ENCODE measurements around the gene LILRB2. TPM values are rescaled to one million over a fixed set of nuclear protein-coding genes. Genes with fewer than 3 reads are reported as not detected.
"Not testable (repeated sequence)": the region's sequence is repeated elsewhere in the genome, so short reads cannot be mapped to it uniquely, and the experiment has no call there.

Gene LILRB2
- total RNA-seq, 2 donors from 2014 or later: not detected

DNA sequence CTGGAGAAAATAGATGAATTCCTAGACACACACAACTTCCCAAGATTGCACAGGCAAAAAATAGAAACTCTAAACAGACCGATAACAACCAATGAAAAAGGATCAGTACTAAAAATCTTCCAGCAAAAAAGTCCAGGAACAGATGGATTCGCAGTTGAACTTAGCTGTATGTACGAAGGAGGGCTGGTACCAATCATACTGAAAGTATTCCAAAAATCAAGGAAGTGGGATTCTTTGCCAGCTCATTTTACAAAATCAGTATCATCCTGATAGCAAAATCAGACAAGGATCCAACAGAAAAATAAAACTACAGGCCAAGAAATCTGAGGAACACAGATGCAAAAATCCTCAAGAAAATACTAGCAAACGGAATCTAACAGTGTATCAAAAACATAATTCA, 6.5 kb upstream of the LILRB2 start:
- no peaks in the 10 kb centered on the region for H3K9me3 Mint-ChIP-seq
- no peaks in the 10 kb centered on the region for H3K9me3 ChIP-seq (ENCODE audit: control insufficient read depth, low read length)
- 92 to 96% methylated on average over 3 to 4 of the region's 4 CpGs for WGBS, 2 experiments (ENCODE audit: insufficient coverage in 1 of 2, insufficient read length in 1 of 2)
- no peaks in the 10 kb centered on the region for H3K4me1 Mint-ChIP-seq
- no peaks in the 10 kb centered on the region for H3K36me3 Mint-ChIP-seq (ENCODE audit: low read depth)
- H3K27me3 Mint-ChIP-seq (ENCODE audit: insufficient read depth): peaks cover 15% of the 10 kb centered on the region
- no peak overlapping the region for H3K27ac ChIP-seq (ENCODE audit: low read depth, low read length)
- H3K27me3 ChIP-seq (ENCODE audit: control insufficient read depth, insufficient read depth, low read length, poor library complexity, severe bottlenecking): no peaks in the 10 kb centered on the region
- no peak for DNase-seq
- TF ChIP-seq, protein P1, sequence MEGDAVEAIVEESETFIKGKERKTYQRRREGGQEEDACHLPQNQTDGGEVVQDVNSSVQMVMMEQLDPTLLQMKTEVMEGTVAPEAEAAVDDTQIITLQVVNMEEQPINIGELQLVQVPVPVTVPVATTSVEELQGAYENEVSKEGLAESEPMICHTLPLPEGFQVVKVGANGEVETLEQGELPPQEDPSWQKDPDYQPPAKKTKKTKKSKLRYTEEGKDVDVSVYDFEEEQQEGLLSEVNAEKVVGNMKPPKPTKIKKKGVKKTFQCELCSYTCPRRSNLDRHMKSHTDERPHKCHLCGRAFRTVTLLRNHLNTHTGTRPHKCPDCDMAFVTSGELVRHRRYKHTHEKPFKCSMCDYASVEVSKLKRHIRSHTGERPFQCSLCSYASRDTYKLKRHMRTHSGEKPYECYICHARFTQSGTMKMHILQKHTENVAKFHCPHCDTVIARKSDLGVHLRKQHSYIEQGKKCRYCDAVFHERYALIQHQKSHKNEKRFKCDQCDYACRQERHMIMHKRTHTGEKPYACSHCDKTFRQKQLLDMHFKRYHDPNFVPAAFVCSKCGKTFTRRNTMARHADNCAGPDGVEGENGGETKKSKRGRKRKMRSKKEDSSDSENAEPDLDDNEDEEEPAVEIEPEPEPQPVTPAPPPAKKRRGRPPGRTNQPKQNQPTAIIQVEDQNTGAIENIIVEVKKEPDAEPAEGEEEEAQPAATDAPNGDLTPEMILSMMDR (conservative IDR thresholded peaks at IDR 0.05): no peak
- no peaks in the 10 kb centered on the region for H3K4me1 ChIP-seq (ENCODE audit: control insufficient read depth, insufficient read depth, low read length)
- no peaks in the 10 kb centered on the region for H3K36me3 ChIP-seq (ENCODE audit: control insufficient read depth, insufficient read depth, low read length)
- H3K4me3 Mint-ChIP-seq: no peak overlapping the region
- H3K27ac Mint-ChIP-seq: no peak overlapping the region
- H3K4me3 ChIP-seq (ENCODE audit: low read length): no peak overlapping the region
- no peak overlapping the region for H3K9ac ChIP-seq (ENCODE audit: extremely low read depth, low read length, poor library complexity, severe bottlenecking)

DNA sequence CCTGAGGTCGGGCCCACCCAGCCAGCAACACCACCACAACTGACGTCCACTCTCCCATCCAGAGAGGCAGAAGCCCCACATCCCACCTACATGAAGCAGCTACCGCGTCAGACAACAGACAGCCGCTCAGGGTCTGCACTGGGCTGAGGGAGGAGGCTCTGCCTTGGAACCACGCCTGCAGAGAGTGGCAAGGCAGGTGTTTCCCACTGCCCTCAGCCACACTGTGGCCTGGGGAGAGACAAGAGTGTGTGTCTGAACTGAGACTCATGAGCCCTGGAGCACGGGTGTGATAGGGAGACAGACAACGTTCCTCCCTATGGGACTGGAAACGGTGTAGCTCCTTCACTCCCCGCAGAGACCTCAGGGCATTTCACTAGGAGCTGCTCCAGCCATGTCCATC, 5.4 kb upstream of the LILRB2 start:
- H3K27ac Mint-ChIP-seq; H3K4me3 ChIP-seq (ENCODE audit: low read length); H3K4me1 ChIP-seq (ENCODE audit: control insufficient read depth, insufficient read depth, low read length); H3K9me3 Mint-ChIP-seq; H3K4me1 Mint-ChIP-seq; DNase-seq; H3K4me3 Mint-ChIP-seq; H3K9me3 ChIP-seq (ENCODE audit: control insufficient read depth, low read length); H3K9ac ChIP-seq (ENCODE audit: extremely low read depth, low read length, poor library complexity, severe bottlenecking); H3K27ac ChIP-seq (ENCODE audit: low read depth, low read length); H3K36me3 Mint-ChIP-seq (ENCODE audit: low read depth); H3K27me3 ChIP-seq (ENCODE audit: control insufficient read depth, insufficient read depth, low read length, poor library complexity, severe bottlenecking); H3K36me3 ChIP-seq (ENCODE audit: control insufficient read depth, insufficient read depth, low read length): not testable (repeated sequence)
- 74% methylated on average over 4 of the region's 10 CpGs; no CpG with 5 or more reads in 1 of the 2 experiments for WGBS, 2 experiments (ENCODE audit: insufficient coverage in 1 of 2, insufficient read length in 1 of 2)
- peaks cover 14% of the 10 kb centered on the region for H3K27me3 Mint-ChIP-seq (ENCODE audit: insufficient read depth)

DNA sequence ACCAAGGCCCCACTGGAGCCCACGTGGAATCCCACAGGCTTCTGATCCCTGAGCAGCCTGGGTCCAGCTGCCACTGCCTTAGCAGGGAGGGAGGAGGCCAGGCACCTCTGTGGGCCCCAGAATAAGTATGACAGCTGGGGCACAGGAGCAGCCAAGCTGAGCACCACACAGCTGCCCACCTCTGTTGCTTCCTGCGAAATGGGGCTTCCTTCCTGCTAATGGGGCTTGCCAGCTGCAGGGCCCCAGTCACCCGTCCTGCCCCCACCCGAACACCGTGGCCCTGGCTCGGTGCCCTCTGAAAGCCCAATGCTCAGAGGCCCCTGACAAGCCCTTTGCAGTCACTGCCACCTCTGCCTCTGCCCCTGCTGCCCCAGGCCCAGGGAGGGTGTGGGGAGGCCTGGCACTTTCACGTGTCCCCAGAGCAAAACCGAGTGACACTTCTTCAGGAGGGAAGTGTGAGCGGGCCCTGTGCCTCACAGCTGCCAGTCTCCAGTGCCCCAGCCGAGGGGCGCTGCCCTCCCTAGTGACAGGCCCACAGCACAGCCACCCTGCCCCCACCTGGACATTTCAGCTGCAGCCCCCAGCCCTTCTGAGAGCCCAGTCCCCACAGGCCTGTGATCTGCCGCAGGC, 4.6 kb upstream of the LILRB2 start:
- not testable (repeated sequence) for H3K9ac ChIP-seq (ENCODE audit: extremely low read depth, low read length, poor library complexity, severe bottlenecking); H3K36me3 ChIP-seq (ENCODE audit: control insufficient read depth, insufficient read depth, low read length); DNase-seq; H3K4me1 Mint-ChIP-seq; H3K4me1 ChIP-seq (ENCODE audit: control insufficient read depth, insufficient read depth, low read length); H3K27ac ChIP-seq (ENCODE audit: low read depth, low read length); H3K27me3 ChIP-seq (ENCODE audit: control insufficient read depth, insufficient read depth, low read length, poor library complexity, severe bottlenecking); H3K36me3 Mint-ChIP-seq (ENCODE audit: low read depth); H3K27ac Mint-ChIP-seq; H3K4me3 Mint-ChIP-seq; H3K4me3 ChIP-seq (ENCODE audit: low read length); H3K9me3 ChIP-seq (ENCODE audit: control insufficient read depth, low read length); H3K9me3 Mint-ChIP-seq
- H3K27me3 Mint-ChIP-seq (ENCODE audit: insufficient read depth): peaks cover 19% of the 10 kb centered on the region
- WGBS, 2 experiments (ENCODE audit: insufficient coverage in 1 of 2, insufficient read length in 1 of 2): 85 to 92% methylated on average over 2 to 11 of the region's 12 CpGs

DNA sequence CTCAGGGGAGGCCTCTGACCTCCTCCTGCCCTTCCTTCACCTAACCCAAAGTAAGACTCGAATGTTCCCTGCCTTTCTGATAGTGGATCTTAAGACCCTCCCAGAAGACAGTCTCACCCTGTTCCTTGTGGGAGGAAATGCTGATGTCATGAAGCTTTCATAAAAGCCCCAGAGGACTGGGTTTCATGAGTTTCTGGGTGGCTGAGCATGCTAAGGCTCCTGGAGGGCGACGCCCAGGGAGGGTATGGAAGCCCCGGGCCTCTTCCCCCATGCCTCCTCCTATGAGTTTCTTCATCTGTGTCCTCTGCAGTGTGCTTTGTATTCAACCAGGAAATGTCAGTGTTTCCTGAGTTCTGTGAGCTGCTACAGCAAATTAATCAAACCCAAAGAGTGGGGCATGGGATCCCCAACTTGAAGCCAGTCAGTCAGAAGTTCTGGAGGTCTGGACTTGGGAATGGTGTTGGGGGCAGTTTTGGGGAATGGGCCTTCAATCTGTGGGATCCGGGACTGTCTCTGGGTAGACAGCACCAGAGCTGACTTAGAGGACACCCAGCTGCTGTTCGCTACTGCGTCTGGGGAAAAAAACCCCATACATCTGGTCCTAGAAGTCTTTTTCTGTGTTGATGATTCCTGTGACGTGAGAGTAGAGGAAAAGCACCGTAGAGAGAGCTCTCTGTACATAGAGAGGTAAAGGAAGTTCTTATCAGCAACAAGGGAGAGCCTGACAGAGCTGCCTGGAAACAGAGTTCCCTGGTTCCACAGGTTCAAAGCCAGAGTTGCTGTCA, 2.0 kb upstream of the LILRB2 start:
- Mint-ChIP-seq H3K4me1 (no peaks in the 10 kb centered on the region), H3K27ac (no peak overlapping the region), H3K4me3 (no peak overlapping the region), H3K36me3 (ENCODE audit: low read depth) (no peaks in the 10 kb centered on the region), H3K27me3 (ENCODE audit: insufficient read depth) (peaks cover 27% of the 10 kb centered on the region), H3K9me3 (no peaks in the 10 kb centered on the region)
- no peaks in the 10 kb centered on the region for H3K9me3 ChIP-seq (ENCODE audit: control insufficient read depth, low read length)
- H3K27me3 ChIP-seq (ENCODE audit: control insufficient read depth, insufficient read depth, low read length, poor library complexity, severe bottlenecking): no peaks in the 10 kb centered on the region
- H3K4me3 ChIP-seq (ENCODE audit: low read length): no peak overlapping the region
- H3K36me3 ChIP-seq (ENCODE audit: control insufficient read depth, insufficient read depth, low read length): no peaks in the 10 kb centered on the region
- WGBS, 2 experiments (ENCODE audit: insufficient coverage in 1 of 2, insufficient read length in 1 of 2): 89 to 91% methylated on average over 8 to 9 of the region's 9 CpGs
- no peak for DNase-seq
- TF ChIP-seq, protein P1 (conservative IDR thresholded peaks at IDR 0.05): no peak
- H3K9ac ChIP-seq (ENCODE audit: extremely low read depth, low read length, poor library complexity, severe bottlenecking): no peak overlapping the region
- no peak overlapping the region for H3K27ac ChIP-seq (ENCODE audit: low read depth, low read length)
- H3K4me1 ChIP-seq (ENCODE audit: control insufficient read depth, insufficient read depth, low read length): no peaks in the 10 kb centered on the region

DNA sequence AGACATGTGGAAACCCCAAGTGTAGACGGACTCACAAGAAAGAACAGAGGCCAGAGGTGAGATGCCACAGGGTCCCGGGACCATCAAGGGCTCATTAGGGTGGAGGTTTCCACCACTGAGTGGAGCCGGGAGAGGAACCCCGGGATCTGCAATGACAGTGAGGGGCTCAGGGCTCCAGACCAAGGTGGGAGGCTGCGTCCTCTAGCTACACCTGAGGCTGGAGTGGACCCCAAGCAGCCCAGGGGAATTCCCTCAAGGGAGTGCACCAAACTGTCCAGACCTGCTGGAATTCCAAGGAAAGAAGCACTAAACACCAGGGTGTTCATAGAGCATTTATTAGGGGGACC, 792 bp upstream of the LILRB2 start:
- H3K4me1 Mint-ChIP-seq; H3K36me3 Mint-ChIP-seq (ENCODE audit: low read depth); H3K9me3 ChIP-seq (ENCODE audit: control insufficient read depth, low read length); H3K27ac Mint-ChIP-seq; H3K27ac ChIP-seq (ENCODE audit: low read depth, low read length); DNase-seq; H3K4me3 ChIP-seq (ENCODE audit: low read length); H3K4me3 Mint-ChIP-seq; H3K36me3 ChIP-seq (ENCODE audit: control insufficient read depth, insufficient read depth, low read length); H3K9ac ChIP-seq (ENCODE audit: extremely low read depth, low read length, poor library complexity, severe bottlenecking); H3K27me3 ChIP-seq (ENCODE audit: control insufficient read depth, insufficient read depth, low read length, poor library complexity, severe bottlenecking); H3K4me1 ChIP-seq (ENCODE audit: control insufficient read depth, insufficient read depth, low read length); H3K9me3 Mint-ChIP-seq: not testable (repeated sequence)
- H3K27me3 Mint-ChIP-seq (ENCODE audit: insufficient read depth): peaks cover 27% of the 10 kb centered on the region
- WGBS, 2 experiments (ENCODE audit: insufficient coverage in 1 of 2, insufficient read length in 1 of 2): 85 to 95% methylated on average over 3 to 5 of the region's 5 CpGs
